Activated effector memory CD4-positive, alpha-beta T cell treated with anti-CD3 and anti-CD28 coated beads, Interleukin-2, amount 50 U/mL, for 16 hours (primary cell): ENCODE data around the gene PROC.

Source experiments
- DNase-seq: peaks from one replicate; pipeline ENCODE4 v3.0.0-alpha.2; 2020

Gene PROC

GRCh38 chr2:127464470-127465257 is 46.4 kb downstream of the PROC start:
- DNase-seq, result no peak

- DNase-seq, result no peak
Observed at GRCh38 chr2:127465258-127465657, 47.0 kb downstream of the PROC start.

- no peak for DNase-seq
Observed at GRCh38 chr2:127469051-127469450, 50.8 kb downstream of the PROC start.

- no peak for DNase-seq
Observed at GRCh38 chr2:127469974-127470373, 51.7 kb downstream of the PROC start.

DNA sequence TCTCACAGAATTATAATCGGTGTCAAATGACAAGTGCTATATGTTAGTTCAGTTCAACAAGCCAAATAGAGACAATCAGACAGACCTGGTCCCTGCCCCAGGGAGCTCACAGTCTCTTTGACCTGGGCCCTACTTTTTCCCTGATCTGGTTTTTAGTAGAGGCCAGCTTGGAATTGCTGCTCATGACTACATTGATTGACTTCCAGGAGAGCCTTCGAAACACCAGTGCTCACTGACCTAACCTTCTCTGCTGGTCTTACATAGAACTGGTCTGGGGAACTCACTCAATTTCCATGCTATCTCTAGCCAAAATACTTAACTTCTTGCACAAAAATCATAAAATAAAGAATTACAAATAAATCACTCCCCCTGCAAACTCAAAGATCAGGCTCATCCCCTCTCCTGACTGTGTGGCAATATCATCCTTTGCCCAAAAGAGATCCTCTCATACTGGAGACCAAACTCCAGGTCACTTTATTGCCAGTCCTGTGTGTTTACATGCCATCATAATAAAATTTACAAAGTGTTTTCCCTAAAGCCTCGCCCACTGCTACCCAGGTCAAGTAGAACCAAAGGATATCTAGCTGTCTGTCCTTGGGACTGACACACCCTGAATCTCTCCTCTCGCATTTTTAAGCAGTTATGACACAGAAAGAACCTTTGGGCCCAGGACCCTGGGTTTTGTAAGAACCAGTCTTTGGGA is 53.2 kb downstream of the PROC start:
- no peak for DNase-seq

GRCh38 chr2:127472268-127472667 is 54.0 kb downstream of the PROC start:
- no peak for DNase-seq

- no peak for DNase-seq
Observed at GRCh38 chr2:127475788-127476187, 57.6 kb downstream of the PROC start.
